ENCODE results near the gene TAB2.

The TAB2 gene

DNA sequence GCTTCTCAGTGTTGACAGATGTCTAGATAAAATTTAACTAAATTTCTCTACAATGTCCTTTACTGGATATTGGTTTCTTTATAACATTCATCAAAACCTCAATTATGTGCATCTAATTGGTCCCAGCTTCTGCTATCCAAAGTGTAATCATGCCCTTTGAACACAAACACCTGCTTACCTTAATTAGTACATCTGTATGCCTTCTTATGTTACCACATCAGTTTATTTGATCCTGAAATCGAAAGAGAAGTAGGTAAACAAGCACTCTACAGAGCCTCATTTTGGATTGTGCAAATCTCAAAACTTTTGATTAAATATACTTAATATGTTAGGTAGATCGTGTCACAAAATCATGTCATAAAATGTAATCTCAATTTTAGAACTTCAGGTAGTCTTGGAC, 36.5 kb downstream of the TAB2 start:
- CTCF ChIA-PET, result no interaction called here
- TF ChIP-seq CTCF (IDR thresholded peaks at IDR 0.05; ENCODE audit: insufficient read depth, low read length, missing control alignments), result no peak

DNA sequence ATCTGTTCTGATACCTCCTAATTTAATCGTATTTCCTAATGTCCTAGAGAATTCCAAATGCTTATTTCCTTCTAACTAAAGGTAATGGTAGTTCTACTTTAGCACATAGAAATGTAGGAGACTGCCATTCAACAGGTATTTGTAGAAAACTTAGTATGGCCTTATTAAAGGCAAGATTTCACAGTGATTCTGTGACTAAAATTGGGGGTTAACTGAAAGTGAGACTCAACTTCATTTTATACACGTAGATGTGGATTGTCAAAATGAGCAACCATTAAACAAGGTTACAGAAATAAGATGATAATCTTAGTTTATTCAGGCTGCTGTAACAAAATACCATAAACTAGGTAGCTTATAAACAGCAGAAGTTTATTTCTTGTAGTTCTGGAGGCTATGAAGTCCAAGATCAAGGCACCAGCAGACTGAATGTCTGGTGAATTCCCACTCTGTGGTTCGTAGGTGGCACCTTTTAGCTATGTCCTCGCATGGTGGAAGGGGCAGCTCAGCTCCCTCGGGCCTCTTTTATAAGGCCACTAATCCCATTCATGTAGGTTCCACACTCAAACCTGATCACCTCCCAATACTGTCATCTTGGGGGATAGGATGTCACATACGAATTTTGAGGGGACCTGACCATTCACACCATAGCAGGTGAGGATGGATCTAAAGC, 38.7 kb downstream of the TAB2 start:
- POLR2A ChIA-PET, result no interaction called here
- CTCF ChIA-PET, result no interaction called here
- TF ChIP-seq CTCF (IDR thresholded peaks at IDR 0.05; ENCODE audit: insufficient read depth, low read length, missing control alignments), result no peak
- no peak for DNase-seq (ENCODE audit: low read depth, low spot score)
- no peak overlapping the region for H3K4me3 ChIP-seq (ENCODE audit: low read depth, low read length)

More for the DNA sequence above, 36.5 kb downstream of the TAB2 start:
- no peak overlapping the region for H3K4me3 ChIP-seq (ENCODE audit: low read depth, low read length)
- DNase-seq (ENCODE audit: low read depth, low spot score), result no peak
- POLR2A ChIA-PET, result no interaction called here

GRCh38 chr6:149357726-149358538, 40.4 kb downstream of the TAB2 start:
- no peak for TF ChIP-seq CTCF (IDR thresholded peaks at IDR 0.05; ENCODE audit: insufficient read depth, low read length, missing control alignments)
- CTCF ChIA-PET, result no interaction called here

DNA sequence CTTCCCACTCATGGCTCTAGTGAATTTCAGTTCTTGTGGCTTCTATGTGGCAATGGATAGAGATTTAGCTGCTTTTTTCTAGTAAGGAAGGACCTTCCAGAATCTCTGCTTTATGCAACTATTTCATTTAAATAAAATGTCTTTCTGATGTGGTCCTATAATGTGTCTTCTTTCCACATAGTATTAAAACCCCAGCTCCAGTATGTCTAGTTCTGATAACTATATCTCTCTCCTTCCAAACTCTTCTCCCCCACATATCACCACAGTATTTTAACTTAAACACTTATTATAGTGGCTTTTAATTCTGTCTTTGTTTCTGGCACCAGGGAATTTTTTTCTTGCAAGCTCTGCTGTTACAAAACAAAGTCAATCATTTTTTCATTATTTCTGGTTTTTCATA, 41.9 kb downstream of the TAB2 start:
- no peak for TF ChIP-seq CTCF (IDR thresholded peaks at IDR 0.05; ENCODE audit: insufficient read depth, low read length, missing control alignments)
- no peak overlapping the region for H3K4me3 ChIP-seq (ENCODE audit: low read depth, low read length)
- POLR2A ChIA-PET, result no interaction called here
- CTCF ChIA-PET, result interaction anchor here (1.9 kb wide), 1 partner anchor 73 kb away, joined by 5 read pairs; no protein-coding TSS in a partner anchor
- no peak for DNase-seq (ENCODE audit: low read depth, low spot score)

More at GRCh38 chr6:149357726-149358538, 40.4 kb downstream of the TAB2 start:
- DNase-seq (ENCODE audit: low read depth, low spot score), result no peak
- POLR2A ChIA-PET, result no interaction called here
- H3K4me3 ChIP-seq (ENCODE audit: low read depth, low read length), result no peak overlapping the region

DNA sequence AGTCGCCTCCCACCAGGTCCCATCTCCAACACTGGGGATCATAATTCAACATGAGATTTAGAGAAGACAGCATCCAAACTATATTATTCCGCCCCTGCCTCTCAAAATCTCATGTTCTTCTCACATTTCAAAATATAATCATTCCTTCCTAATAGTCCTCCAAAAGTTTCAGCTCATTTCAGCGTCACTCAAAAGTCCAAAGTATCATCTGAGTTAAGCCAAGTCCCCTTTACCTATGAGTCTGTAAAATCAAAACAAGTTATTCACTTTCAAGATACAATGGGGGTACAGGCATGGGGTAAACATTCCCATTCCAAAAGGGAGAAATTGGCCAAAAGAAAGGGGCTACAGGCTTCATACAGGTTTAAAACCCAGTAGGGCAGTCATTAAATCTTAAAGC, 43.0 kb downstream of the TAB2 start:
- CTCF ChIA-PET, result interaction anchor here (1.1 to 1.9 kb wide), 2 partner anchors 14 to 72 kb away, joined by 3 to 5 read pairs; no protein-coding TSS in a partner anchor
- DNase-seq (ENCODE audit: low read depth, low spot score), result no peak
- H3K4me3 ChIP-seq (ENCODE audit: low read depth, low read length), result no peak overlapping the region
- no peak for TF ChIP-seq CTCF (IDR thresholded peaks at IDR 0.05; ENCODE audit: insufficient read depth, low read length, missing control alignments)
- POLR2A ChIA-PET, result no interaction called here

DNA sequence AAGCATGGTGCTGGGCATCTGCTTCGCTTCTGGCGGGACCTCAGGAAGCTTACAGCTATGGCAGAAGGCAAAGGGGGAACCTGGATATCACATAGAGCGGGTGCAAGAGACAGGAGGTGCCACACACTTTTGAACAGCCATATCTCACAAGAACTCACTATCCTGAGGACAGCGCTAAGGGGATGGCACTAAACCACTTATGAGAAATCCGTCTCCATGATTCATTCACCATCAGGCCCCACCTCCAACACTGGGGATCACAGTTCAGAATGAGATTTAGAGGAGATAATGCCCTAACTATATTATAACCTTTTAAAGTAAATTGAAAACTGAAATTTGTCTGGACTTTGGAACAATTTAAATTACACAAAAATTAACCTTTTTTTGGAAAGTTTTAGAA, 44.8 kb downstream of the TAB2 start:
- CTCF ChIA-PET, result no interaction called here
- POLR2A ChIA-PET, result no interaction called here

More for the DNA sequence above, 44.8 kb downstream of the TAB2 start:
- no peak overlapping the region for H3K4me3 ChIP-seq (ENCODE audit: low read depth, low read length)
- DNase-seq (ENCODE audit: low read depth, low spot score), result no peak
- TF ChIP-seq CTCF (IDR thresholded peaks at IDR 0.05; ENCODE audit: insufficient read depth, low read length, missing control alignments), result no peak

All from AG04449 (cell line).